Suprapubic skin (tissue), 4 donors: ENCODE measurements around the gene NOTCH4. TPM values are rescaled to one million over a fixed set of nuclear protein-coding genes. Genes with fewer than 3 reads are reported as not detected.
A peak's percentile ranks its signal among the peaks of the same experiment; 100 is the strongest.

ENCODE experiments used
- DNase-seq, 2 donors: peaks; one replicate each; pipeline ENCODE4 v3.0.0-alpha.2; 2019; ENCODE audit warnings: low spot score in 2 of 2
- H3K27ac ChIP-seq: fragments of 200-600 bp; sonication (generic); one replicate; pipeline ENCODE4 v1.5.1; 2019
- H3K27me3 ChIP-seq: fragments of 200-600 bp; sonication (generic); one replicate; pipeline ENCODE4 v1.5.1; 2019
- H3K36me3 ChIP-seq: fragments of 200-600 bp; sonication (generic); one replicate; pipeline ENCODE4 v1.5.1; 2019
- H3K4me1 ChIP-seq: fragments of 200-600 bp; sonication (generic); one replicate; pipeline ENCODE4 v1.5.1; 2019
- H3K4me3 ChIP-seq: fragments of 200-600 bp; sonication (generic); one replicate; pipeline ENCODE4 v1.5.1; 2019; ENCODE audit warnings: mild to moderate bottlenecking
- H3K9me3 ChIP-seq: fragments of 200-600 bp; sonication (generic); one replicate; pipeline ENCODE4 v1.5.1; 2019
- EP300 ChIP-seq: sonication (generic); formaldehyde crosslinking; IDR thresholded peaks from one replicate; pipeline ENCODE4 v1.6.1; 2017; ENCODE audit warnings: antibody characterized with exemption
- POLR2A ChIP-seq, 2 donors: fragments of 450-650 bp; IDR thresholded peaks; one replicate each; pipeline ENCODE4 v1.6.1; 2017; ENCODE audit warnings: antibody characterized with exemption in 2 of 2, mild to moderate bottlenecking in 2 of 2, moderate library complexity in 2 of 2
- POLR2AphosphoS5 ChIP-seq, 3 donors: sonication (generic); formaldehyde crosslinking; IDR thresholded peaks; one replicate each; pipeline ENCODE4 v1.6.1; 2017; ENCODE audit warnings: antibody characterized with exemption in 3 of 3
- WGBS: methylation state at CpG from one replicate; pipeline ENCODE4 v1.1.5; 2018; 5-methylcytosine and 5-hydroxymethylcytosine counted together
- total RNA-seq, 4 donors: library from RNA; depleted of rRNA; stranded (reverse); fragments of >200 nt; gene quantifications; one replicate each; pipeline ENCODE4 v1.1.0, GENCODE V29; 2016
- TF ChIP-seq, protein P1 (sequence below), 2 donors: fragments of 200-600 bp in 1 of 2; fragments of 450-650 bp in 1 of 2; sonication (generic) in 1 of 2; IDR thresholded peaks; one replicate each; pipeline ENCODE4 v1.5.1; 2016 to 2019; ENCODE audit warnings: antibody characterized with exemption in 2 of 2, mild to moderate bottlenecking in 1 of 2, moderate library complexity in 1 of 2

The NOTCH4 gene
- total RNA-seq, 4 donors from 2014 or later, result 5.3 to 22.0 (median 10.2) TPM

DNA sequence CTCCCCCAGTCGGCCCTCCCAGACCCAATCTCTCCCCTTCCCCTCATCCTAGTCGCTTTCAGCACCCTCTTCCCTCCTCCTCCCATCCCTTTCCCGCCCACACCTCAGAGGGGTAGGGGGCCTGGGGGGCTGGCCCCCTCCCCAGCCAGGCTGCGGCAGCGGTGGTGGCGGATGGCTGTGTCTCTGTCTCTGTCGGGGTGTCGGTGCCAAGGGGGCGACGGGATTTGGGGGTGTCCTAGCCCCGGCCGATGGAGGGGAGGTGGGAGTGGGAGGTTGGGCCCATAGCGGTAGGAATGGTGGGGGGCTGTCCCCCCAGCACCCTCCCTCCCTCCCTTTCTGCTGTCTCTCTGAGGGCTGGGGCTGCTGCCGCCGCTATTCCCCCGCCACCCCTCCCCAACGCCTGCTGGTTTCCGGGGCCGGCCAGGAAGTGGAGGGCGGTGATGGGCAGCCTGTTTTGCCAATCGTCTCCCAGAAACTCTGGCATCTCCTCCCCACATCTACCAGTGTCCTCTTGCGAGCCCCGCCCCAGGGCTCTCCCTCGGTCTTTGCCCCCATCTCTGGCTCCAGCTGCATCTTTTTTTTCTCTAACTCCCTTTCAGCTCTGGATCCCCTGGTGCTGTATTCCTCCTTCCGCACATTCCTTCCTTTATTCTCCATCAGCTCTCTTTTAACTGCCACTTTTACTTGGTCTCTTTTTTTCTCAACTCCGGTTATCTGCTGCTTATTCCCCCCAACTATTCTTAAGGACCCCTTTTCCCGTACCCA lies 48.0 kb downstream of the NOTCH4 start, which contains the start of gene AGPAT1:
TSS of gene AGPAT1 (minus strand) at position 374 of the 765 bp plus-strand sequence. CDS start 4,588 bp downstream, outside the sequence.
- H3K36me3 ChIP-seq, result peaks cover 12% of the 10 kb centered on the region
- peak within 1 kb of the TSS; percentile 93 for H3K4me3 ChIP-seq
- H3K27me3 ChIP-seq, result no peaks in the 10 kb centered on the region
- WGBS, result 0% methylated on average over 24 of the region's 27 CpGs
- peak; percentile 97 for DNase-seq
- peak within 1 kb of the TSS; percentile 96 for H3K27ac ChIP-seq
- H3K9me3 ChIP-seq, result no peaks in the 10 kb centered on the region
- TF ChIP-seq, protein P1, sequence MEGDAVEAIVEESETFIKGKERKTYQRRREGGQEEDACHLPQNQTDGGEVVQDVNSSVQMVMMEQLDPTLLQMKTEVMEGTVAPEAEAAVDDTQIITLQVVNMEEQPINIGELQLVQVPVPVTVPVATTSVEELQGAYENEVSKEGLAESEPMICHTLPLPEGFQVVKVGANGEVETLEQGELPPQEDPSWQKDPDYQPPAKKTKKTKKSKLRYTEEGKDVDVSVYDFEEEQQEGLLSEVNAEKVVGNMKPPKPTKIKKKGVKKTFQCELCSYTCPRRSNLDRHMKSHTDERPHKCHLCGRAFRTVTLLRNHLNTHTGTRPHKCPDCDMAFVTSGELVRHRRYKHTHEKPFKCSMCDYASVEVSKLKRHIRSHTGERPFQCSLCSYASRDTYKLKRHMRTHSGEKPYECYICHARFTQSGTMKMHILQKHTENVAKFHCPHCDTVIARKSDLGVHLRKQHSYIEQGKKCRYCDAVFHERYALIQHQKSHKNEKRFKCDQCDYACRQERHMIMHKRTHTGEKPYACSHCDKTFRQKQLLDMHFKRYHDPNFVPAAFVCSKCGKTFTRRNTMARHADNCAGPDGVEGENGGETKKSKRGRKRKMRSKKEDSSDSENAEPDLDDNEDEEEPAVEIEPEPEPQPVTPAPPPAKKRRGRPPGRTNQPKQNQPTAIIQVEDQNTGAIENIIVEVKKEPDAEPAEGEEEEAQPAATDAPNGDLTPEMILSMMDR (IDR thresholded peaks at IDR 0.05), result no peak
- TF ChIP-seq POLR2A (IDR thresholded peaks at IDR 0.05), result peak in 1 of 2 donors; percentile 62
- no peak for TF ChIP-seq EP300
- TF ChIP-seq POLR2AphosphoS5 (IDR thresholded peaks at IDR 0.05), result no peak
- H3K4me1 ChIP-seq, result peaks cover 62% of the 10 kb centered on the region

DNA sequence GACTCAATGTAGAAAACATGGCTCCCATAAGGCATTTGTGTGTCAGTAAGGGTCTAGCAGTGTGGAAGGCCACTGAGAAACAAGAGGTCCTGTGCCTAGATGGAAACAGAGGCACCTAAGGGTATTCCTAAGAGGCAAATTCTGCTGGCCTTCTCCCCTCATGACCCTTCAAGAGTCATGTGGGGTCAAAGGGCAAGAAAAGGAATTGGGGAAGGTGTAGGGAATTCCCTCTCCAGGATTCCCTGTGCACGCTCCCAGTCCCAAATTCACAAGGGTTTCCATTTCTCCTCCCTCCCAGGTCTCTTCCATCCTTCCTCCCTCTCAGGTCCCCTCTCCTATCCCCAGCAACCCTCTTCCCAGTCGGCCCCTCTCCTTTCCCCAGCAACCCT lies 48.6 kb downstream of the NOTCH4 start:
- H3K4me1 ChIP-seq, result peaks cover 62% of the 10 kb centered on the region
- WGBS, result 23% methylated on average over 2 of the region's 2 CpGs

DNA sequence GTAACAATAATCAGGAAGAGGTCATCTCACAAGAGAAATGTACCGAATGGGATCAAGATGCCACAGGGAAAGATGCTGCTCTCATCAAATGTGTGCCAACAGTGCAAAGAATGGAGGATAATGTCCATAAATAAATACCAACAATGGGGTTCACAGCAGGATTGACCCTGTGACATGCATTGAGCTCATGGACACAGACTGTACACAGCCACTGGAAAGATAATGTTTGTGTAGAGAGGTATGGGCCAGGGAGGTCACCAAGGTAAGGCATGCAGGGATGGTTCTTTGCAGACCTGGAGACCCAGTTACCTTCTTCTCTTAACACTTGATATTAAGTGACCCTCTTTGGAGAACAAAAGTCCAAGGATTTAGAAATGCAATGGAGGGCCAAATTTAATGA lies 49.5 kb downstream of the NOTCH4 start:
- Histone ChIP-seq H3K27ac (no peak overlapping the region), H3K27me3 (no peaks in the 10 kb centered on the region), H3K36me3 (peaks cover 17% of the 10 kb centered on the region), H3K4me3 (no peak overlapping the region), H3K4me1 (peaks cover 53% of the 10 kb centered on the region), H3K9me3 (no peaks in the 10 kb centered on the region)
- TF ChIP-seq EP300, result no peak
- TF ChIP-seq POLR2A (IDR thresholded peaks at IDR 0.05), result no peak
- no peak for TF ChIP-seq POLR2AphosphoS5 (IDR thresholded peaks at IDR 0.05)
- TF ChIP-seq, protein P1 (IDR thresholded peaks at IDR 0.05), result no peak
- no peak for DNase-seq
- WGBS, result 83% methylated on average over 1 of the region's 1 CpG

More for the DNA sequence above, 48.6 kb downstream of the NOTCH4 start:
- TF ChIP-seq, protein P1 (IDR thresholded peaks at IDR 0.05), result no peak
- TF ChIP-seq POLR2AphosphoS5 (IDR thresholded peaks at IDR 0.05), result no peak
- no peak for TF ChIP-seq EP300
- TF ChIP-seq POLR2A (IDR thresholded peaks at IDR 0.05), result no peak
- H3K36me3 ChIP-seq, result peaks cover 14% of the 10 kb centered on the region
- no peaks in the 10 kb centered on the region for H3K9me3 ChIP-seq
- H3K4me3 ChIP-seq, result peak overlapping the region; percentile 93
- no peak for DNase-seq
- H3K27me3 ChIP-seq, result no peaks in the 10 kb centered on the region
- H3K27ac ChIP-seq, result peak overlapping the region; percentile 96

DNA sequence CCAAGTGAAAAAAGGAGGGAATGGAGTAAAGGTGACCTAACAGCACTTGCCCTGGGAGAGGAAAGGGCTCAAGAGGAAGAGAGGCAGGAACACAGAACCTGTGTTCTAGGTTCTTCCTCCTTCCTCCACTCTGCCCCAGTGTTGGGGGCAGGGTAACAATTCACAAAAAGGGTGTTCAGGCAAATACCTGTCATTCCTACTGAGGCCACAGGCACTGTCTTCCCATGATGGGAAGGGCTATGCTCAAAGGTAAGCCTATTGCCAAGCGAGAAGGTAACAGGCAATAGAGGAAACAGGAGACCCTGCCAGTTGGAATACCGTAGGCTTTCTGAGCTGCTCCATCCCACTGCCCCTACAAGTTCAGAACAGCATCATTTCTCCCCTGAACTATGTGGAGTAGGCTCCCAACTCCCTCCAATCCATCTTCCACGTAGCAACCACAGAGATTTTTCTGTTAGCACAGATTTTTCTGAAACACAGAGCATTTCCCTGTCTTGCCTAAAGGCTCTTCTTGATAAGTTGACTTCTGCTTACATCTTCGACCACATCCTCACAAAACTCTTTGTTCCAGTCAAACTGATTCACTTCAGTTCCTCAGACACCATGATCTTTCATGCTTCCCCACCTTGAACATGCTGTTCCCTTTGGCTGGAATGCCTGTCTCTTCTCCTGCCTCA lies 50.7 kb downstream of the NOTCH4 start:
- Histone ChIP-seq H3K4me1 (peaks cover 45% of the 10 kb centered on the region), H3K27me3 (no peaks in the 10 kb centered on the region), H3K36me3 (peaks cover 29% of the 10 kb centered on the region), H3K9me3 (no peaks in the 10 kb centered on the region), H3K4me3 (no peak overlapping the region), H3K27ac (peak overlapping the region; percentile 7)
- DNase-seq, result no peak
- WGBS, result 54% methylated on average over 4 of the region's 4 CpGs
- TF ChIP-seq POLR2AphosphoS5 (IDR thresholded peaks at IDR 0.05) (no peak), EP300 (no peak), POLR2A (IDR thresholded peaks at IDR 0.05) (no peak)
- TF ChIP-seq, protein P1 (IDR thresholded peaks at IDR 0.05), result no peak

DNA sequence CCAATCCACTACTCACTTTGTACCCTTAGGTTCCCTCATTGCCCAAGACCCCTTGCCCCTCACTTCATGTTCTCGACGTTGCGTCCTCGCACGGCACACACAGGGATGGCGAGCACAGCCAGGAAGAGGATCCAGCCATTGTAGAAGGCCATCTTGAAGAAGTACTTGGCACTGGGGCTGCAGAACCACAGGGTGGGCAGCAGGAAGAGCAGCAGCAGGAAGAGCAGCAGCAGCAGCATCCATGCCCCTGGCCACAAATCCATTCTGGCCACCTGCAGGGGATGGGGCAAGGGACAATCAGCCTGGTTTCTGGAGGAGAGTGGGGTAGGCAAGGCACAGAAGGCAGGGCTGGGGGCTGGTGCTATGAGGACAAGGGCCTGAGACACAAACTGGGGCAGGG lies 52.6 kb downstream of the NOTCH4 start:
- Histone ChIP-seq H3K27ac (no peak overlapping the region), H3K9me3 (no peaks in the 10 kb centered on the region), H3K27me3 (no peaks in the 10 kb centered on the region), H3K4me3 (no peak overlapping the region), H3K36me3 (peaks cover 49% of the 10 kb centered on the region), H3K4me1 (peaks cover 30% of the 10 kb centered on the region)
- no peak for DNase-seq
- no peak for TF ChIP-seq EP300
- TF ChIP-seq POLR2AphosphoS5 (IDR thresholded peaks at IDR 0.05), result no peak
- no peak for TF ChIP-seq POLR2A (IDR thresholded peaks at IDR 0.05)
- 91% methylated on average over 6 of the region's 6 CpGs for WGBS
